ENCODE measurements around the gene SERPING1.

Gene SERPING1

DNA sequence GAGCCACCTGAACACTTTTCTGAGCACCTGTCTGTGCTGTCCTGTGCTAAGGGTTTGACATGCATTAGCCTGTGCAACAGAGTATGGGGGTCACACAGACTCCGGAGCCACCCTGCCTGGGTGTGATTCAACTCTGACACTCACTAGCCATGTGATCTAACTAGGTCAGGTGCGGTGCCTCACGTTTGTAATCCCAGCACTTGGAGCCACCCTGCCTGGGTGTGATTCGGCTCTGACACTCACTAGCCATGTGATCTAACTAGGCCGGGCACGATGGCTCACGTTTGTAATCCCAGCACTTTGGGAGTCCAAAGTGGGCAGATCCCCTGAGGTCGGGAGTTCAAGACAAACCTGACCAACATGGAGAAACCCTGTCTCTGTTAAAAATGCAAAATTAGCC is 41.4 kb upstream of the SERPING1 start:
- Histone ChIP-seq H3K36me3 (ENCODE audit: control insufficient read depth, insufficient read depth, low read length) (peaks cover 22% of the 10 kb centered on the region), H3K4me3 (replicated peaks; ENCODE audit: low read depth, low read length) (no peak overlapping the region), H3K27me3 (replicated peaks; ENCODE audit: control insufficient read depth, insufficient read depth, low read length) (no peaks in the 10 kb centered on the region)
- no peak for TF ChIP-seq CTCF (IDR thresholded peaks at IDR 0.05; ENCODE audit: insufficient read depth, low read length, poor library complexity, severe bottlenecking)
- no peak for DNase-seq (ENCODE audit: extremely low read depth, insufficient read length)

- TF ChIP-seq CTCF (IDR thresholded peaks at IDR 0.05; ENCODE audit: insufficient read depth, low read length, poor library complexity, severe bottlenecking): no peak
- H3K27me3 ChIP-seq (replicated peaks; ENCODE audit: control insufficient read depth, insufficient read depth, low read length): no peaks in the 10 kb centered on the region
- DNase-seq (ENCODE audit: extremely low read depth, insufficient read length): no peak
- H3K4me3 ChIP-seq (replicated peaks; ENCODE audit: low read depth, low read length): no peak overlapping the region
- H3K36me3 ChIP-seq (ENCODE audit: control insufficient read depth, insufficient read depth, low read length): peaks cover 10% of the 10 kb centered on the region
These were observed 37.3 kb upstream of the SERPING1 start for GRCh38 chr11:57560146-57560545.

- TF ChIP-seq CTCF (IDR thresholded peaks at IDR 0.05; ENCODE audit: insufficient read depth, low read length, poor library complexity, severe bottlenecking): no peak
- DNase-seq (ENCODE audit: extremely low read depth, insufficient read length): no peak
- Histone ChIP-seq H3K36me3 (ENCODE audit: control insufficient read depth, insufficient read depth, low read length) (peaks cover 7% of the 10 kb centered on the region), H3K4me3 (replicated peaks; ENCODE audit: low read depth, low read length) (no peak overlapping the region), H3K27me3 (replicated peaks; ENCODE audit: control insufficient read depth, insufficient read depth, low read length) (no peaks in the 10 kb centered on the region)
These were observed 34.9 kb upstream of the SERPING1 start for GRCh38 chr11:57562596-57562995.

GRCh38 chr11:57566005-57566904 is 31.2 kb upstream of the SERPING1 start:
- Histone ChIP-seq H3K4me3 (replicated peaks; ENCODE audit: low read depth, low read length) (peak overlapping the region; percentile 95), H3K27me3 (replicated peaks; ENCODE audit: control insufficient read depth, insufficient read depth, low read length) (no peaks in the 10 kb centered on the region), H3K36me3 (ENCODE audit: control insufficient read depth, insufficient read depth, low read length) (no peaks in the 10 kb centered on the region)
- DNase-seq (ENCODE audit: extremely low read depth, insufficient read length): peak; percentile 46
- TF ChIP-seq CTCF (IDR thresholded peaks at IDR 0.05; ENCODE audit: insufficient read depth, low read length, poor library complexity, severe bottlenecking): no peak

GRCh38 chr11:57566905-57567514 is 30.5 kb upstream of the SERPING1 start:
- Histone ChIP-seq H3K4me3 (replicated peaks; ENCODE audit: low read depth, low read length) (peak overlapping the region; percentile 95), H3K27me3 (replicated peaks; ENCODE audit: control insufficient read depth, insufficient read depth, low read length) (no peaks in the 10 kb centered on the region), H3K36me3 (ENCODE audit: control insufficient read depth, insufficient read depth, low read length) (no peaks in the 10 kb centered on the region)
- no peak for DNase-seq (ENCODE audit: extremely low read depth, insufficient read length)
- no peak for TF ChIP-seq CTCF (IDR thresholded peaks at IDR 0.05; ENCODE audit: insufficient read depth, low read length, poor library complexity, severe bottlenecking)
